ENCODE measurements around the gene ADIPOQ. TPM values are rescaled to one million over a fixed set of nuclear protein-coding genes. Genes with fewer than 3 reads are reported as not detected.

Gene ADIPOQ
- total and polyA plus RNA-seq, 3 donors from 2014 or later, result 0.12 to 1.5 TPM; not detected in 1

- Histone ChIP-seq H3K27ac (no peak overlapping the region), H3K36me3 (ENCODE audit: low read depth, missing control alignments) (no peaks in the 10 kb centered on the region), H3K27me3 (no peaks in the 10 kb centered on the region), H3K4me1 (no peaks in the 10 kb centered on the region), H3K9me3 (no peaks in the 10 kb centered on the region), H3K4me3 (no peak overlapping the region)
- intact Hi-C loops (cut with DNase I; ENCODE audit: low total_unique reads), result no loop called here
- no peak for DNase-seq
- TF ChIP-seq CTCF (IDR thresholded peaks at IDR 0.05), result no peak
- TF ChIP-seq POLR2A (IDR thresholded peaks at IDR 0.05), result no peak
- 89 to 91% methylated on average over 1 of the region's 1 CpG for WGBS, 2 donors
Measured at GRCh38 chr3:186832276-186832675, 10.2 kb upstream of the ADIPOQ start.

- WGBS, 2 donors, result 87 to 92% methylated on average over 17 of the region's 17 CpGs
- Histone ChIP-seq H3K9me3 (no peaks in the 10 kb centered on the region), H3K36me3 (ENCODE audit: low read depth, missing control alignments) (no peaks in the 10 kb centered on the region), H3K4me1 (no peaks in the 10 kb centered on the region), H3K27me3 (no peaks in the 10 kb centered on the region), H3K27ac (no peak overlapping the region), H3K4me3 (no peak overlapping the region)
- intact Hi-C loops (cut with DNase I; ENCODE audit: low total_unique reads), result no loop called here
- no peak for TF ChIP-seq POLR2A (IDR thresholded peaks at IDR 0.05)
- no peak for TF ChIP-seq CTCF (IDR thresholded peaks at IDR 0.05)
- no peak for DNase-seq
Measured at GRCh38 chr3:186839874-186840641, 2.5 kb upstream of the ADIPOQ start.

- no peaks in the 10 kb centered on the region for H3K9me3 ChIP-seq
- H3K27me3 ChIP-seq, result no peaks in the 10 kb centered on the region
- intact Hi-C loops (cut with DNase I; ENCODE audit: low total_unique reads), result no loop called here
- TF ChIP-seq CTCF (IDR thresholded peaks at IDR 0.05), result no peak
- TF ChIP-seq POLR2A (IDR thresholded peaks at IDR 0.05), result no peak
- H3K36me3 ChIP-seq (ENCODE audit: low read depth, missing control alignments), result no peaks in the 10 kb centered on the region
- DNase-seq, result no peak
- no peaks in the 10 kb centered on the region for H3K4me1 ChIP-seq
- 89 to 92% methylated on average over 4 of the region's 4 CpGs for WGBS, 2 donors
- H3K4me3 ChIP-seq, result no peak overlapping the region
- no peak overlapping the region for H3K27ac ChIP-seq
Measured at GRCh38 chr3:186841620-186842019, 890 bp upstream of the ADIPOQ start.

- 89 to 94% methylated on average over 3 of the region's 3 CpGs for WGBS, 2 donors
- Histone ChIP-seq H3K4me1 (no peaks in the 10 kb centered on the region), H3K27me3 (no peaks in the 10 kb centered on the region), H3K36me3 (ENCODE audit: low read depth, missing control alignments) (no peaks in the 10 kb centered on the region), H3K27ac (no peak overlapping the region), H3K4me3 (no peak overlapping the region), H3K9me3 (no peaks in the 10 kb centered on the region)
- TF ChIP-seq POLR2A (IDR thresholded peaks at IDR 0.05) (no peak), CTCF (IDR thresholded peaks at IDR 0.05) (no peak)
- intact Hi-C loops (cut with DNase I; ENCODE audit: low total_unique reads), result no loop called here
- no peak for DNase-seq
Measured at GRCh38 chr3:186843039-186843432, 526 bp downstream of the ADIPOQ start.

- Histone ChIP-seq H3K27me3 (no peaks in the 10 kb centered on the region), H3K4me1 (no peaks in the 10 kb centered on the region), H3K4me3 (no peak overlapping the region), H3K36me3 (ENCODE audit: low read depth, missing control alignments) (no peaks in the 10 kb centered on the region), H3K9me3 (no peaks in the 10 kb centered on the region), H3K27ac (no peak overlapping the region)
- 83% methylated on average over 11 of the region's 11 CpGs for WGBS, 2 donors
- TF ChIP-seq CTCF (IDR thresholded peaks at IDR 0.05) (no peak), POLR2A (IDR thresholded peaks at IDR 0.05) (no peak)
- intact Hi-C loops (cut with DNase I; ENCODE audit: low total_unique reads), result no loop called here
- DNase-seq, result no peak
Measured at GRCh38 chr3:186844908-186845307, 2.4 kb downstream of the ADIPOQ start.
